IMR-90 (cell line): ENCODE measurements around the gene NEK6. TPM values are rescaled to one million over a fixed set of nuclear protein-coding genes. Genes with fewer than 3 reads are reported as not detected.

Experiments used
- ATAC-seq: fragments of 200-7000 bp; cut with Tn5 transposase; 2 replicates; pipeline ENCODE4 v1.9.1; 2020; ENCODE audit warnings: low read depth, mild to moderate bottlenecking, moderate library complexity
- BruUV-seq: library from RNA; stranded (reverse); fragments of 400-500 nt; replicated peaks from 2 replicates; lab custom pipeline; 2021; lab: Mats Ljungman, UMichigan
- CTCF ChIA-PET: fragments of 300-600 bp; formaldehyde crosslinking; extraction: SDS; loops from one replicate; lab custom pipeline; 2021; ENCODE audit warnings: antibody characterized with exemption; lab: Yijun Ruan, JAX
- POLR2A ChIA-PET: fragments of 300-600 bp; sonication (Branson Sonifier 250); formaldehyde crosslinking; loops from one replicate; lab custom pipeline; 2022; ENCODE audit warnings: antibody characterized with exemption; ENCODE audit not compliant: unreplicated experiment; lab: Charles Lee
- DNase-seq: peaks from one replicate; pipeline ENCODE4 v3.0.0; 2013
- H2AFZ ChIP-seq: replicated peaks from 2 replicates; pipeline ENCODE3; 2013; ENCODE audit warnings: low read length, mild to moderate bottlenecking; ENCODE audit not compliant: poor library complexity
- H2AK5ac ChIP-seq: 2 replicates; pipeline ENCODE4 v1.6.1; 2013; ENCODE audit warnings: low read depth, low read length, inconsistent platforms
- H2AK9ac ChIP-seq: replicated peaks from 2 replicates; pipeline ENCODE3; 2013; ENCODE audit warnings: mild to moderate bottlenecking, low read depth, low read length, moderate library complexity; ENCODE audit not compliant: poor library complexity
- H2BK120ac ChIP-seq: 2 replicates; pipeline ENCODE4 v1.6.1; 2013; ENCODE audit warnings: low read depth, low read length, inconsistent platforms
- H2BK15ac ChIP-seq: 3 replicates; pipeline ENCODE4 v1.6.1; 2013; ENCODE audit warnings: low read depth, low read length, inconsistent platforms
- H2BK20ac ChIP-seq: 2 replicates; pipeline ENCODE4 v1.6.1; 2013; ENCODE audit warnings: low read depth, mild to moderate bottlenecking, inconsistent platforms, low read length, moderate library complexity
- H2BK5ac ChIP-seq: 2 replicates; pipeline ENCODE4 v1.6.1; 2013; ENCODE audit warnings: mild to moderate bottlenecking, low read depth, low read length, inconsistent platforms; ENCODE audit not compliant: poor library complexity, severe bottlenecking
- H3K14ac ChIP-seq: replicated peaks from 2 replicates; pipeline ENCODE4 v1.6.1; 2013; ENCODE audit warnings: low read depth, low read length, inconsistent platforms
- H3K18ac ChIP-seq: 2 replicates; pipeline ENCODE4 v1.6.1; 2013; ENCODE audit warnings: low read depth, low read length, control low read depth
- H3K23ac ChIP-seq: 2 replicates; pipeline ENCODE4 v1.6.1; 2013; ENCODE audit warnings: low read depth, low read length, inconsistent platforms
- H3K27ac ChIP-seq: 2 replicates; pipeline ENCODE4 v1.5.1; 2013; ENCODE audit warnings: mild to moderate bottlenecking, control low read depth, low read length; ENCODE audit not compliant: insufficient read depth
- H3K27me3 ChIP-seq: 2 replicates; pipeline ENCODE4 v1.6.1; 2013; ENCODE audit warnings: low read length; ENCODE audit not compliant: control insufficient read depth, insufficient read depth
- H3K36me3 ChIP-seq: 2 replicates; pipeline ENCODE4 v1.6.1; 2013; ENCODE audit warnings: low read length, mixed read lengths; ENCODE audit not compliant: control insufficient read depth, insufficient read depth
- H3K4ac ChIP-seq: 2 replicates; pipeline ENCODE4 v1.6.1; 2013; ENCODE audit warnings: low read depth, low read length, inconsistent platforms
- H3K4me1 ChIP-seq: 2 replicates; pipeline ENCODE4 v1.6.1; 2013; ENCODE audit warnings: low read length, mixed read lengths; ENCODE audit not compliant: control insufficient read depth, insufficient read depth
- H3K4me2 ChIP-seq: 2 replicates; pipeline ENCODE4 v1.6.1; 2013; ENCODE audit warnings: low read depth, mild to moderate bottlenecking, control low read depth, low read length, moderate library complexity
- H3K4me3 ChIP-seq: 2 replicates; pipeline ENCODE4 v1.5.1; 2013; ENCODE audit warnings: low read depth, mild to moderate bottlenecking, control low read depth, low read length, moderate library complexity; ENCODE audit not compliant: insufficient read depth
- H3K56ac ChIP-seq: 2 replicates; pipeline ENCODE4 v1.6.1; 2013; ENCODE audit warnings: low read length, inconsistent platforms; ENCODE audit not compliant: insufficient read depth; ENCODE audit errors: extremely low read depth
- H3K79me1 ChIP-seq, 2 experiments: 2 replicates each; pipeline ENCODE4 v1.6.1; 2013; ENCODE audit warnings: low read length in 2 of 2, inconsistent platforms in 1 of 2, low read depth in 1 of 2
- H3K9ac ChIP-seq: 2 replicates; pipeline ENCODE4 v1.6.1; 2013; ENCODE audit warnings: low read depth, low read length, control low read depth
- H3K9me1 ChIP-seq: 2 replicates; pipeline ENCODE4 v1.6.1; 2013; ENCODE audit warnings: low read length, inconsistent platforms; ENCODE audit not compliant: insufficient read depth
- H3K9me3 ChIP-seq: 2 replicates; pipeline ENCODE4 v1.6.1; 2013; ENCODE audit warnings: low read length; ENCODE audit not compliant: control insufficient read depth, insufficient read depth
- H4K20me1 ChIP-seq: 2 replicates; pipeline ENCODE4 v1.6.1; 2013; ENCODE audit warnings: low read length, inconsistent platforms; ENCODE audit not compliant: insufficient read depth
- H4K5ac ChIP-seq: 2 replicates; pipeline ENCODE4 v1.6.1; 2013; ENCODE audit warnings: mild to moderate bottlenecking, low read depth, low read length, control low read depth
- H4K8ac ChIP-seq, 2 experiments: 2 replicates each; pipeline ENCODE4 v1.6.1; 2013; ENCODE audit warnings: low read depth in 2 of 2, low read length in 2 of 2, control low read depth in 1 of 2, inconsistent platforms in 1 of 2
- H4K91ac ChIP-seq: 2 replicates; pipeline ENCODE4 v1.6.1; 2013; ENCODE audit warnings: low read depth, low read length, inconsistent platforms; ENCODE audit not compliant: insufficient read depth
- BHLHE40 ChIP-seq: fragments of 150-350 bp; IDR thresholded peaks from 2 replicates; pipeline ENCODE4 v1.6.1; 2016; ENCODE audit warnings: mild to moderate bottlenecking, low read depth, low read length
- CEBPB ChIP-seq: IDR thresholded peaks from 2 replicates; pipeline ENCODE4 v1.6.1; 2012; ENCODE audit warnings: low read depth, low read length, improper control_type of control experiment
- CHD1 ChIP-seq: IDR thresholded peaks from 2 replicates; pipeline ENCODE4 v1.6.1; 2012; ENCODE audit warnings: low read depth, low read length, improper control_type of control experiment
- CTCF ChIP-seq: conservative IDR thresholded peaks from 2 replicates; pipeline ENCODE4 v1.5.1; 2012; ENCODE audit warnings: mild to moderate bottlenecking, low read depth, low read length, improper control_type of control experiment
- ELK1 ChIP-seq: fragments of 150-350 bp; IDR thresholded peaks from 2 replicates; pipeline ENCODE4 v1.6.1; 2016; ENCODE audit warnings: low read depth, mild to moderate bottlenecking, low read length, moderate library complexity, borderline replicate concordance
- FOS ChIP-seq: fragments of 150-350 bp; IDR thresholded peaks from 2 replicates; pipeline ENCODE4 v1.6.1; 2016; ENCODE audit warnings: low read depth, low read length
- MAFK ChIP-seq: IDR thresholded peaks from 2 replicates; pipeline ENCODE4 v1.6.1; 2012; ENCODE audit warnings: low read depth, low read length, improper control_type of control experiment
- MAZ ChIP-seq: IDR thresholded peaks from 2 replicates; pipeline ENCODE4 v1.6.1; 2012; ENCODE audit warnings: low read depth, mild to moderate bottlenecking, low read length, improper control_type of control experiment, moderate library complexity, borderline replicate concordance
- MXI1 ChIP-seq: IDR thresholded peaks from 2 replicates; pipeline ENCODE4 v1.6.1; 2012; ENCODE audit warnings: low read depth, mild to moderate bottlenecking, low read length, moderate library complexity, borderline replicate concordance
- NFE2L2 ChIP-seq: fragments of 150-350 bp; IDR thresholded peaks from 2 replicates; pipeline ENCODE4 v1.6.1; 2016; ENCODE audit warnings: low read depth, mild to moderate bottlenecking, low read length
- POLR2A ChIP-seq: IDR thresholded peaks from 2 replicates; pipeline ENCODE4 v1.6.1; 2012; ENCODE audit warnings: mild to moderate bottlenecking, low read depth, low read length
- RAD21 ChIP-seq: IDR thresholded peaks from 2 replicates; pipeline ENCODE4 v1.6.1; 2012; ENCODE audit warnings: low read length, improper control_type of control experiment
- RCOR1 ChIP-seq: IDR thresholded peaks from 2 replicates; pipeline ENCODE4 v1.6.1; 2012; ENCODE audit warnings: mild to moderate bottlenecking, low read length, improper control_type of control experiment; ENCODE audit not compliant: insufficient replicate concordance
- RFX5 ChIP-seq: IDR thresholded peaks from 2 replicates; pipeline ENCODE4 v1.8.0; 2012; ENCODE audit warnings: low read depth, mild to moderate bottlenecking, low read length, moderate library complexity
- SMC3 ChIP-seq: fragments of 150-350 bp; IDR thresholded peaks from 2 replicates; pipeline ENCODE4 v1.6.1; 2016; ENCODE audit warnings: low read depth, mild to moderate bottlenecking, antibody characterized with exemption, low read length, moderate library complexity
- USF2 ChIP-seq: fragments of 150-350 bp; IDR thresholded peaks from 2 replicates; pipeline ENCODE4 v1.6.1; 2017; ENCODE audit warnings: mild to moderate bottlenecking, antibody characterized with exemption, low read length, low read depth
- WGBS, 2 experiments: methylation state at CpG; one replicate each; pipeline versions ENCODE4 v1.1.5 to v1.1.7; 2013; ENCODE audit warnings: missing lambda C conversion rate in 2 of 2; ENCODE audit not compliant: insufficient read length in 1 of 2; ENCODE audit errors: extremely low coverage in 2 of 2; 5-methylcytosine and 5-hydroxymethylcytosine counted together
- dilution Hi-C: fragments of 300-500 bp; cut with HindIII; formaldehyde crosslinking; loops from one replicate; pipeline ENCODE4 v1.14.3; 2018; ENCODE audit warnings: low sequenced_read_pairs; ENCODE audit not compliant: unreplicated experiment
- in situ Hi-C: fragments of 300-500 bp; cut with MboI; formaldehyde crosslinking; loops from 3 replicates; pipeline ENCODE4 v1.14.3; 2019; ENCODE audit warnings: low sequenced_read_pairs, inconsistent platforms, mixed read lengths
- intact Hi-C: fragments of 100-400 bp; cut with micrococcal nuclease; formaldehyde crosslinking; loops from 2 replicates; pipeline ENCODE4 v1.10.0; 2022
- polyA plus RNA-seq, 3 experiments: library from polyadenylated mRNA; depleted of rRNA; stranded (reverse); fragments of >200 nt; gene quantifications; 2 replicates each; pipeline ENCODE4 v1.2.3, GENCODE V29; 2012; ENCODE audit warnings: low replicate concordance in 1 of 3
- total RNA-seq: library from RNA; depleted of rRNA; stranded (reverse); fragments of >200 nt; gene quantifications from 2 replicates; pipeline ENCODE4 v1.2.3, GENCODE V29; 2012

NEK6 gene
- total and polyA plus RNA-seq, 2 of the 4 experiments (the other 2 are of a cell fraction): 79.9 to 112 TPM

GRCh38 chr9:124315882-124316281, 58.1 kb downstream of the NEK6 start:
- no peak overlapping the region for H3K18ac ChIP-seq
- H4K20me1 ChIP-seq: peaks cover 9% of the 10 kb centered on the region; the same call in 1 of the 2 replicates
- no peak overlapping the region for H2AFZ ChIP-seq
- H2BK120ac ChIP-seq: no peak overlapping the region
- H3K9ac ChIP-seq: no peak overlapping the region
- H3K36me3 ChIP-seq: peaks cover 59% of the 10 kb centered on the region
- POLR2A ChIA-PET: no interaction called here
- no peak overlapping the region for H2AK5ac ChIP-seq
- H3K4me3 ChIP-seq: no peak overlapping the region
- H3K4me2 ChIP-seq: no peak overlapping the region
- dilution Hi-C loops: no loop called here
- WGBS, 2 experiments: 96% methylated on average over 14 of the region's 16 CpGs; no CpG with 5 or more reads in 1 of the 2 experiments
- no peak overlapping the region for H2BK15ac ChIP-seq
- H3K23ac ChIP-seq: no peak overlapping the region
- ATAC-seq (no peak), DNase-seq (no peak)
- H3K9me1 ChIP-seq: peaks cover 4% of the 10 kb centered on the region; the same call in 1 of the 2 replicates
- CTCF ChIA-PET: no interaction called here
- no peak overlapping the region for H3K4ac ChIP-seq
- H2AK9ac ChIP-seq: no peak overlapping the region
- no peak overlapping the region for H2BK20ac ChIP-seq
- in situ Hi-C loops: loop anchor here (10.0 to 25.0 kb wide), 2 partner anchors 779 to 911 kb away; no protein-coding TSS in a partner anchor
- TF ChIP-seq MAFK: no peak
- no peak for TF ChIP-seq NFE2L2
- no peak for TF ChIP-seq CHD1
- no peak for TF ChIP-seq MAZ
- no peak for TF ChIP-seq USF2
- no peak for TF ChIP-seq POLR2A
- no peak for TF ChIP-seq RCOR1
- TF ChIP-seq MXI1: no peak
- no peak for TF ChIP-seq FOS
- no peak for TF ChIP-seq RAD21
- no peak for TF ChIP-seq CEBPB
- no peak for TF ChIP-seq CTCF
- no peak for TF ChIP-seq BHLHE40
- no peak for TF ChIP-seq SMC3
- no peak for TF ChIP-seq RFX5
- TF ChIP-seq ELK1: no peak
- H3K9me3 ChIP-seq: no peaks in the 10 kb centered on the region
- H4K5ac ChIP-seq: no peak overlapping the region
- H3K4me1 ChIP-seq: peaks cover 6% of the 10 kb centered on the region; the same call in 1 of the 2 replicates
- H2BK5ac ChIP-seq: no peak overlapping the region
- peaks cover 36 to 67% of the 10 kb centered on the region in 2 experiments for H3K79me1 ChIP-seq
- no TSS peak for BruUV-seq
- no peak overlapping the region for H4K91ac ChIP-seq
- no peaks in the 10 kb centered on the region for H3K27me3 ChIP-seq
- H3K56ac ChIP-seq: no peak overlapping the region
- intact Hi-C loops: no loop called here
- H4K8ac ChIP-seq: no peak overlapping the region
- no peak overlapping the region for H3K27ac ChIP-seq
- H3K14ac ChIP-seq: no peak overlapping the region
